ENCODE data around the gene SNRPB.

Gene SNRPB

GRCh38 chr20:2418388-2418787 is 52.2 kb downstream of the SNRPB start:
- no peak for DNase-seq

- no peak for DNase-seq
Observed at GRCh38 chr20:2417213-2417541, 53.4 kb downstream of the SNRPB start.

- DNase-seq, result no peak
Observed at GRCh38 chr20:2416541-2417212, 53.9 kb downstream of the SNRPB start.
